ENCODE results near the gene OAF. TPM values are rescaled to one million over a fixed set of nuclear protein-coding genes. Genes with fewer than 3 reads are reported as not detected.

OAF gene
- total and polyA plus RNA-seq, 2 donors (not counting 1 experiment from before 2014, with no cell fraction given) = 1.3 to 1.9 TPM

GRCh38 chr11:120186456-120186773 lies 24.4 kb upstream of the OAF start:
- Histone ChIP-seq H3K9ac (ENCODE audit: low read length) (no peak overlapping the region), H3K4me1 (ENCODE audit: control insufficient read depth in 2 of 2, insufficient read depth in 2 of 2, low read length in 2 of 2) (no peaks in the 10 kb centered on the region), H3K27me3 (replicated peaks in 1 of 4; ENCODE audit: control extremely low read depth in 1 of 4, control insufficient read depth in 3 of 4, insufficient read depth in 4 of 4, low read length in 3 of 4) (peaks cover 0 to 12% (median 0%) of the 10 kb centered on the region in 4 experiments), H3K4me3 (ENCODE audit: control extremely low read depth in 1 of 5, extremely low read depth in 1 of 5, insufficient read depth in 1 of 5, low read depth in 2 of 5, low read length in 4 of 5) (no peak overlapping the region), H3K27ac (ENCODE audit: low read length in 2 of 2) (no peak overlapping the region), H3K4me2 (replicated peaks; ENCODE audit: low read depth, low read length, poor library complexity, severe bottlenecking) (no peak overlapping the region), H3K36me3 (replicated peaks in 1 of 2; ENCODE audit: control extremely low read depth in 1 of 2, control insufficient read depth in 1 of 2, extremely low read depth in 1 of 2, insufficient read depth in 2 of 2, low read length in 1 of 2) (no peaks in the 10 kb centered on the region), H3K79me2 (ENCODE audit: control insufficient read depth, insufficient read depth, low read length) (no peaks in the 10 kb centered on the region), H3K9me3 (ENCODE audit: control extremely low read depth in 1 of 3, control insufficient read depth in 2 of 3, insufficient read depth in 1 of 3, low read length in 2 of 3) (no peaks in the 10 kb centered on the region), H2AFZ (ENCODE audit: insufficient read depth, low read depth, low read length, poor library complexity, severe bottlenecking) (no peak overlapping the region), H4K20me1 (ENCODE audit: control insufficient read depth, insufficient read depth, low read length, poor library complexity, severe bottlenecking) (no peaks in the 10 kb centered on the region)
- Mint-ChIP-seq H3K4me3 (no peak overlapping the region), H3K4me1 (no peaks in the 10 kb centered on the region), H3K9me3 (ENCODE audit: insufficient read depth) (no peaks in the 10 kb centered on the region), H3K27ac (no peak overlapping the region), H3K27me3 (peaks cover 47% of the 10 kb centered on the region)
- intact Hi-C loops (cut with micrococcal nuclease) = no loop called here
- ChIA-PET POLR2A (no interaction called here), CTCF (no interaction called here)
- TF ChIP-seq CTCF (IDR thresholded peaks at IDR 0.05) = no peak
- no peak for TF ChIP-seq EZH2 (IDR thresholded peaks at IDR 0.05; ENCODE audit: borderline replicate concordance, insufficient read depth, low read depth, low read length, poor library complexity, severe bottlenecking)
- no peak for DNase-seq
- ATAC-seq (ENCODE audit: low read depth) = no peak

GRCh38 chr11:120186774-120187591 lies 23.8 kb upstream of the OAF start:
- Histone ChIP-seq H3K27ac (ENCODE audit: low read length in 2 of 2) (no peak overlapping the region), H3K4me2 (replicated peaks; ENCODE audit: low read depth, low read length, poor library complexity, severe bottlenecking) (no peak overlapping the region), H3K4me3 (ENCODE audit: control extremely low read depth in 1 of 5, extremely low read depth in 1 of 5, insufficient read depth in 1 of 5, low read depth in 2 of 5, low read length in 4 of 5) (no peak overlapping the region), H3K4me1 (ENCODE audit: control insufficient read depth in 2 of 2, insufficient read depth in 2 of 2, low read length in 2 of 2) (no peaks in the 10 kb centered on the region), H3K9ac (ENCODE audit: low read length) (no peak overlapping the region), H2AFZ (ENCODE audit: insufficient read depth, low read depth, low read length, poor library complexity, severe bottlenecking) (no peak overlapping the region), H3K79me2 (ENCODE audit: control insufficient read depth, insufficient read depth, low read length) (no peaks in the 10 kb centered on the region), H3K27me3 (replicated peaks in 1 of 4; ENCODE audit: control extremely low read depth in 1 of 4, control insufficient read depth in 3 of 4, insufficient read depth in 4 of 4, low read length in 3 of 4) (peaks cover 0 to 12% (median 0%) of the 10 kb centered on the region in 4 experiments), H4K20me1 (ENCODE audit: control insufficient read depth, insufficient read depth, low read length, poor library complexity, severe bottlenecking) (no peaks in the 10 kb centered on the region), H3K36me3 (replicated peaks in 1 of 2; ENCODE audit: control extremely low read depth in 1 of 2, control insufficient read depth in 1 of 2, extremely low read depth in 1 of 2, insufficient read depth in 2 of 2, low read length in 1 of 2) (no peaks in the 10 kb centered on the region), H3K9me3 (ENCODE audit: control extremely low read depth in 1 of 3, control insufficient read depth in 2 of 3, insufficient read depth in 1 of 3, low read length in 2 of 3) (no peaks in the 10 kb centered on the region)
- DNase-seq = no peak
- H3K4me3 Mint-ChIP-seq = no peak overlapping the region
- no peak for ATAC-seq (ENCODE audit: low read depth)
- H3K27me3 Mint-ChIP-seq = peaks cover 43% of the 10 kb centered on the region
- intact Hi-C loops (cut with micrococcal nuclease) = no loop called here
- CTCF ChIA-PET = no interaction called here
- H3K4me1 Mint-ChIP-seq = no peaks in the 10 kb centered on the region
- no peak overlapping the region for H3K27ac Mint-ChIP-seq
- TF ChIP-seq EZH2 (IDR thresholded peaks at IDR 0.05; ENCODE audit: borderline replicate concordance, insufficient read depth, low read depth, low read length, poor library complexity, severe bottlenecking) (no peak), CTCF (IDR thresholded peaks at IDR 0.05) (no peak)
- WGBS (ENCODE audit: insufficient coverage) = 74% methylated on average over 16 of the region's 17 CpGs
- H3K9me3 Mint-ChIP-seq (ENCODE audit: insufficient read depth) = no peaks in the 10 kb centered on the region
- POLR2A ChIA-PET = no interaction called here
